Osteoblast (primary cell): Measurements from ENCODE around the gene PPFIA4. TPM values are rescaled to one million over a fixed set of nuclear protein-coding genes. Genes with fewer than 3 reads are reported as not detected.

Experiments used
- DNase-seq: peaks from one replicate; pipeline ENCODE4 v3.0.0; 2011; ENCODE audit warnings: low spot score, mixed read lengths; ENCODE audit not compliant: insufficient read length; ENCODE audit errors: missing footprints
- H2AFZ ChIP-seq: 2 replicates; pipeline ENCODE4 v1.6.0; 2011; ENCODE audit warnings: mild to moderate bottlenecking, low read length
- H3K27ac ChIP-seq: 2 replicates; pipeline ENCODE4 v1.5.1; 2011; ENCODE audit warnings: mild to moderate bottlenecking, low read depth, low read length, moderate library complexity
- H3K27me3 ChIP-seq: 2 replicates; pipeline ENCODE4 v1.6.0; 2012; ENCODE audit warnings: mild to moderate bottlenecking, control low read depth, inconsistent platforms, low read length, moderate library complexity; ENCODE audit not compliant: insufficient read depth
- H3K36me3 ChIP-seq: 2 replicates; pipeline ENCODE4 v1.5.1; 2011; ENCODE audit warnings: mild to moderate bottlenecking, low read length, control low read depth, moderate library complexity; ENCODE audit not compliant: insufficient read depth
- H3K4me1 ChIP-seq: 2 replicates; pipeline ENCODE4 v1.5.1; 2011; ENCODE audit warnings: mild to moderate bottlenecking, low read length, control low read depth, moderate library complexity; ENCODE audit not compliant: insufficient read depth
- H3K4me2 ChIP-seq: 2 replicates; pipeline ENCODE4 v1.6.0; 2011; ENCODE audit warnings: mild to moderate bottlenecking, low read length; ENCODE audit not compliant: insufficient read depth
- H3K4me3 ChIP-seq: fragments of 200-600 bp; sonication (generic); 3 replicates; pipeline ENCODE4 v1.5.1; 2012; ENCODE audit warnings: mild to moderate bottlenecking, low read length, inconsistent platforms; ENCODE audit not compliant: insufficient read depth
- H3K79me2 ChIP-seq: 2 replicates; pipeline ENCODE4 v1.6.0; 2012; ENCODE audit warnings: mild to moderate bottlenecking, low read length, control low read depth, inconsistent platforms; ENCODE audit not compliant: insufficient read depth
- H3K9me3 ChIP-seq: 2 replicates; pipeline ENCODE4 v1.5.1; 2011; ENCODE audit warnings: low read depth, low read length, control low read depth
- H4K20me1 ChIP-seq: 2 replicates; pipeline ENCODE4 v1.6.0; 2012; ENCODE audit warnings: mild to moderate bottlenecking, low read length, control low read depth; ENCODE audit not compliant: insufficient read depth
- total RNA-seq: library from RNA; depleted of rRNA; stranded (reverse); fragments of >200 nt; gene quantifications from 2 replicates; pipeline ENCODE4 v1.2.3, GENCODE V29; 2012
- TF ChIP-seq, protein P1 (sequence below): IDR thresholded peaks from 2 replicates; pipeline ENCODE4 v1.5.1; 2011; ENCODE audit warnings: mild to moderate bottlenecking, low read depth, low read length, moderate library complexity; ENCODE audit errors: extremely low read depth

The PPFIA4 gene
- total RNA-seq, 1 donor, result 10.9 TPM

DNA sequence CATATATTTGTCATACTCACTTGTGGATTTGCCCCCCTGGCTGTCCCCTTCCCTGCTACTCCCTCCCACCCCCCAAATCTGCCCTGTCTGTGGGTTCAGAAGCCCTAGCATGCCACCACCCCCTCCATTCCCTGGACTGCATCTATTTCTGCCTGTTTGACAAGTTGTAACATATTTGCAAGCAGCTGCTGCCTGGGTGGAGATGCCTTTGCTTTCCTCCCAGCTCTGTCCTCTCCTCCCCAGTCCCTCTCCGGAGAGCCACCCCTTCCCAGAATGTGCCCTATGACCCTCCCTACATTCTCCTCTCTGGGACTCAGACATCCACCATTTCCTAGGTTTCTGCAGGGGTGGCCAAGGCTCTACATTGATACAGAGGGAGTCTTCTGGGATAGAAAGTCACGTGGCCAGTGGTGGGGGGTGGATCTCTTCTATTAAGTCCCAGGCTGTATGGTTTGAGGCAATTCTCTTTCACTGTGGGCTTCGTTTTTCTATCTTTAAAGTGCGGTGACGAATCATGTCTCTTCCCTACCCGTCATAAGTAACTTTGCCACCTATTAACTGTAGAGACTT lies 65.6 kb downstream of the PPFIA4 start:
- H3K79me2 ChIP-seq, result no peaks in the 10 kb centered on the region
- H3K36me3 ChIP-seq, result no peaks in the 10 kb centered on the region
- H3K4me1 ChIP-seq, result no peaks in the 10 kb centered on the region
- peak; percentile 62 for DNase-seq
- no peak overlapping the region for H3K4me2 ChIP-seq
- no peak overlapping the region for H2AFZ ChIP-seq
- no peak overlapping the region for H3K27ac ChIP-seq
- H3K9me3 ChIP-seq, result peaks cover 3% of the 10 kb centered on the region
- H3K27me3 ChIP-seq, result peaks cover 45% of the 10 kb centered on the region
- H4K20me1 ChIP-seq, result no peaks in the 10 kb centered on the region
- H3K4me3 ChIP-seq, result no peak overlapping the region
- TF ChIP-seq, protein P1, sequence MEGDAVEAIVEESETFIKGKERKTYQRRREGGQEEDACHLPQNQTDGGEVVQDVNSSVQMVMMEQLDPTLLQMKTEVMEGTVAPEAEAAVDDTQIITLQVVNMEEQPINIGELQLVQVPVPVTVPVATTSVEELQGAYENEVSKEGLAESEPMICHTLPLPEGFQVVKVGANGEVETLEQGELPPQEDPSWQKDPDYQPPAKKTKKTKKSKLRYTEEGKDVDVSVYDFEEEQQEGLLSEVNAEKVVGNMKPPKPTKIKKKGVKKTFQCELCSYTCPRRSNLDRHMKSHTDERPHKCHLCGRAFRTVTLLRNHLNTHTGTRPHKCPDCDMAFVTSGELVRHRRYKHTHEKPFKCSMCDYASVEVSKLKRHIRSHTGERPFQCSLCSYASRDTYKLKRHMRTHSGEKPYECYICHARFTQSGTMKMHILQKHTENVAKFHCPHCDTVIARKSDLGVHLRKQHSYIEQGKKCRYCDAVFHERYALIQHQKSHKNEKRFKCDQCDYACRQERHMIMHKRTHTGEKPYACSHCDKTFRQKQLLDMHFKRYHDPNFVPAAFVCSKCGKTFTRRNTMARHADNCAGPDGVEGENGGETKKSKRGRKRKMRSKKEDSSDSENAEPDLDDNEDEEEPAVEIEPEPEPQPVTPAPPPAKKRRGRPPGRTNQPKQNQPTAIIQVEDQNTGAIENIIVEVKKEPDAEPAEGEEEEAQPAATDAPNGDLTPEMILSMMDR, result no peak

DNA sequence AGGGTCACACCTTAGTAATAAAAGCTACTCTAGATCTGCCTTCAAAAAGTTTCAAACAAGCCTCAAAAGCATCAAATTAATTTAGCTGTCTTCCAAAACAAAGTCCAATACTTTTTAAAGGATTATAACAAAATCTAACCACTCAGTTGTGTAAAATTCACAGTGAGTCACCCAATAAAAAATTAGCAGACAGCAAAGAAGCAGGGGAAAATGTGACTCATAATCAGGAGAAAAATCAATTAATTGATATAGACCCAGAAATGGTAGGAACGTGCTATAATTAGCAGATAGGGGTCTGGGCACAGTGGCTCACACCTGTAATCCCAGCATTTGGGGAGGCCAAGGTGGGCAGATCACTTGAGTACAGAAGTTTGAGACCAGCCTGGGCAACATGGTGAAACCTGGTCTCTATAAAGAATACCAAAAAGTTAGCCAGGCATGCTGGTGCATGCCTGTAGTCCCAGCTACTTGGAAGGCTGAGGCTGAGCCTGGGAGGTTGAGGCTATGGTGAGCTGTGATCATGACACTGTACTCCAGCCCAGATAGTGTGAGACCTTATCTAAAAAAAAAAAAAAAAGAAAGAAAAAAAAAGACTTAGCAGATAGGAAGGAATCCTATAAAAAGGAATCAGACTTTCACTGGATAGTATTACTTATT lies 67.6 kb downstream of the PPFIA4 start:
- Histone ChIP-seq H3K9me3 (peaks cover 3% of the 10 kb centered on the region), H3K36me3 (no peaks in the 10 kb centered on the region), H3K4me3 (no peak overlapping the region), H3K27ac (no peak overlapping the region), H3K4me1 (no peaks in the 10 kb centered on the region), H3K79me2 (no peaks in the 10 kb centered on the region), H2AFZ (no peak overlapping the region), H3K4me2 (no peak overlapping the region), H4K20me1 (no peaks in the 10 kb centered on the region), H3K27me3 (peaks cover 38% of the 10 kb centered on the region)
- TF ChIP-seq, protein P1, result no peak
- DNase-seq, result peak; percentile 29

DNA sequence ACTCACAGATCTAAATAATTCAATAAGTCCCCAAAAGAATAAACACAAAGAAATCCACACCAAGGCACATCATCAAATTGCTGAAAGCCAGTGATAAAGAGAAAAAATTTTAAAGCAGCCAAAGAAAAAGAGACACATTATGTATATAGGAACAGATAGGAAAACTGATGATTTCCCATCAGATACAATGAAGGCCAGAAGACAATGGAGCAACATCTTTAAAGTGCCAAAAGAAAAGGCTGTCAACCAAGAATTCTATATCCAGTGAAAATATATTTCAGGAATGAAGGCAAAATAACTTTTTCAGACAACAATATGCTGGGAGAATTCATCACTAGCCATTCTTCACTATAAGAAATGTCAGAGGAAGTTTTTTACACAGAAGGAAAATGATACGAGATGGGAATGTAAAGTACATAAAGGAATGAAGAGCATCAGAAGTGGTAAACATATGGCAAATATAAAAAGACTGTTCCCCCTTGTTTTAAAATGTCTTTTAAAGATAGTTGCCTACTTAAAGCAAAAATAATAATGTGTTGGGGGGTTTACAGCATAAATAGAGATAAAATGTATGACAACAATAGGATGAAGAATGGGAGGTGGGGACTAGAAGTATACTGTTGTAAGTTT lies 68.9 kb downstream of the PPFIA4 start:
- Histone ChIP-seq H3K9me3 (peaks cover 3% of the 10 kb centered on the region), H3K4me2 (no peak overlapping the region), H3K4me1 (no peaks in the 10 kb centered on the region), H4K20me1 (no peaks in the 10 kb centered on the region), H2AFZ (no peak overlapping the region), H3K27me3 (peaks cover 31% of the 10 kb centered on the region), H3K79me2 (no peaks in the 10 kb centered on the region), H3K27ac (no peak overlapping the region), H3K4me3 (no peak overlapping the region), H3K36me3 (no peaks in the 10 kb centered on the region)
- TF ChIP-seq, protein P1, result no peak
- DNase-seq, result peak; percentile 31

DNA sequence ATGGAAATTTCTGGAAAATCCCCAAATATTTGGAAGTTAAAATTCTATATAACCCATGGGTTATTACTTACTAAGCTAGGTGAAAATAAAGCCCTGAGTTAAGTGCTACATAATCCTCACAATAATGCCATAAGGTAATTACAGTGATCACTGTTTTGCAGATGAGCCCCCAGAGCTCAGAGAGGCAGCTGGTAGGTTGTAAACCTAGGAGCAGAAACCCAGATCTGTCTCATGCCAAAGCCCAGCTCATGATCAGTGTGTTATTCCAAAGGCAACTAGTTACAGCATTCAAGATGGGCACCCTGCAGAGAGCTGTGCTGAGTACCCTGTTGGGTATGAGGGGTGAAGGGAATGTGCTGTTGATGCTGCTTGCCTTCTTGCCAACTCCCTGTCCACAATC lies 70.3 kb downstream of the PPFIA4 start:
- TF ChIP-seq, protein P1, result no peak
- Histone ChIP-seq H2AFZ (no peak overlapping the region), H3K4me3 (no peak overlapping the region), H4K20me1 (no peaks in the 10 kb centered on the region), H3K79me2 (no peaks in the 10 kb centered on the region), H3K27me3 (peaks cover 29% of the 10 kb centered on the region), H3K9me3 (peaks cover 3% of the 10 kb centered on the region), H3K36me3 (no peaks in the 10 kb centered on the region), H3K4me2 (no peak overlapping the region), H3K27ac (no peak overlapping the region), H3K4me1 (no peaks in the 10 kb centered on the region)
- DNase-seq, result peak; percentile 25
